Effector memory CD8-positive, alpha-beta T cell (primary cell): Measurements from ENCODE around the gene EDDM3A.

Experiments used
- ATAC-seq: fragments of 150-1000 bp; cut with Tn5 transposase; replicated peaks from 2 replicates; pipeline ENCODE4 v1.10.0; 2021; ENCODE audit warnings: mild to moderate bottlenecking, moderate library complexity
- DNase-seq, 3 experiments: peaks; one replicate each; pipeline ENCODE4 v3.0.0; 2021
- H3K27ac Mint-ChIP-seq, 2 donors: one replicate each; pipeline ENCODE4 v1.8.0; 2022; ENCODE audit warnings: mild to moderate bottlenecking in 2 of 2, mixed read lengths in 2 of 2, moderate library complexity in 2 of 2
- H3K27me3 Mint-ChIP-seq, 2 donors: one replicate each; pipeline ENCODE4 v1.8.0; 2022; ENCODE audit warnings: mixed read lengths in 2 of 2
- H3K36me3 Mint-ChIP-seq: one replicate; pipeline ENCODE4 v1.8.0; 2022; ENCODE audit warnings: mild to moderate bottlenecking, moderate library complexity, mixed read lengths; ENCODE audit not compliant: insufficient read depth
- H3K4me1 Mint-ChIP-seq, 2 donors: one replicate each; pipeline ENCODE4 v1.8.0; 2022; ENCODE audit warnings: low read depth in 2 of 2, mixed read lengths in 2 of 2
- H3K4me3 Mint-ChIP-seq, 2 donors: one replicate each; pipeline ENCODE4 v1.8.0; 2022; ENCODE audit warnings: mild to moderate bottlenecking in 2 of 2, mixed read lengths in 2 of 2, moderate library complexity in 2 of 2
- H3K9me3 Mint-ChIP-seq, 2 donors: one replicate each; pipeline ENCODE4 v1.8.0; 2022; ENCODE audit warnings: mixed read lengths in 2 of 2

The EDDM3A gene

GRCh38 chr14:20775901-20776300 lies 30.2 kb downstream of the EDDM3A start:
- H3K9me3 Mint-ChIP-seq, result no peaks in the 10 kb centered on the region
- DNase-seq, result no peak
- no peak for ATAC-seq
- no peak overlapping the region for H3K27ac Mint-ChIP-seq
- H3K4me1 Mint-ChIP-seq, result peaks cover under 1 to 6% of the 10 kb centered on the region in 2 donors
- no peaks in the 10 kb centered on the region for H3K36me3 Mint-ChIP-seq
- no peak overlapping the region for H3K4me3 Mint-ChIP-seq
- peaks cover 5 to 6% of the 10 kb centered on the region in 2 donors for H3K27me3 Mint-ChIP-seq

GRCh38 chr14:20781803-20782202 lies 36.1 kb downstream of the EDDM3A start:
- no peaks in the 10 kb centered on the region for H3K9me3 Mint-ChIP-seq
- no peaks in the 10 kb centered on the region for H3K36me3 Mint-ChIP-seq
- H3K4me1 Mint-ChIP-seq, result peaks cover 25 to 31% of the 10 kb centered on the region in 2 donors
- H3K27me3 Mint-ChIP-seq, result no peaks in the 10 kb centered on the region
- H3K4me3 Mint-ChIP-seq, result peak overlapping the region; percentile 67 to 76
- no peak for DNase-seq
- peak; percentile 49 for ATAC-seq
- peak overlapping the region; percentile 80 to 97 for H3K27ac Mint-ChIP-seq

GRCh38 chr14:20782280-20782890 lies 36.7 kb downstream of the EDDM3A start:
- no peaks in the 10 kb centered on the region for H3K9me3 Mint-ChIP-seq
- peak overlapping the region; percentile 80 to 97 for H3K27ac Mint-ChIP-seq
- peak overlapping the region; percentile 67 to 76 for H3K4me3 Mint-ChIP-seq
- H3K36me3 Mint-ChIP-seq, result no peaks in the 10 kb centered on the region
- H3K27me3 Mint-ChIP-seq, result no peaks in the 10 kb centered on the region
- peaks cover 25 to 31% of the 10 kb centered on the region in 2 donors for H3K4me1 Mint-ChIP-seq
- peak in 2 of 3 experiments; percentile 8 to 10 for DNase-seq
- peak; percentile 85 for ATAC-seq

GRCh38 chr14:20787025-20787424 lies 41.3 kb downstream of the EDDM3A start:
- no peak overlapping the region for H3K4me3 Mint-ChIP-seq
- H3K4me1 Mint-ChIP-seq, result peaks cover 15% of the 10 kb centered on the region in 2 donors
- no peaks in the 10 kb centered on the region for H3K9me3 Mint-ChIP-seq
- H3K36me3 Mint-ChIP-seq, result no peaks in the 10 kb centered on the region
- H3K27ac Mint-ChIP-seq, result no peak overlapping the region
- ATAC-seq, result no peak
- no peaks in the 10 kb centered on the region for H3K27me3 Mint-ChIP-seq
- no peak for DNase-seq

GRCh38 chr14:20789230-20789813 lies 43.6 kb downstream of the EDDM3A start:
- H3K27me3 Mint-ChIP-seq, result no peaks in the 10 kb centered on the region

GRCh38 chr14:20790464-20791116 lies 44.9 kb downstream of the EDDM3A start:
- no peaks in the 10 kb centered on the region for H3K4me1 Mint-ChIP-seq
- peak overlapping the region; percentile 60 to 65 for H3K27ac Mint-ChIP-seq
- H3K4me3 Mint-ChIP-seq, result no peak overlapping the region
- no peaks in the 10 kb centered on the region for H3K9me3 Mint-ChIP-seq
- no peak for DNase-seq
- ATAC-seq, result no peak
- H3K36me3 Mint-ChIP-seq, result no peaks in the 10 kb centered on the region
- no peaks in the 10 kb centered on the region for H3K27me3 Mint-ChIP-seq

More at GRCh38 chr14:20789230-20789813, 43.6 kb downstream of the EDDM3A start:
- ATAC-seq, result no peak
- Mint-ChIP-seq H3K27ac (no peak overlapping the region), H3K36me3 (no peaks in the 10 kb centered on the region), H3K4me3 (no peak overlapping the region), H3K9me3 (no peaks in the 10 kb centered on the region), H3K4me1 (no peaks in the 10 kb centered on the region)
- no peak for DNase-seq

GRCh38 chr14:20791187-20791586 lies 45.5 kb downstream of the EDDM3A start:
- Mint-ChIP-seq H3K27me3 (no peaks in the 10 kb centered on the region), H3K4me1 (no peaks in the 10 kb centered on the region), H3K27ac (no peak overlapping the region), H3K4me3 (no peak overlapping the region), H3K9me3 (no peaks in the 10 kb centered on the region), H3K36me3 (no peaks in the 10 kb centered on the region)
- DNase-seq, result no peak
- ATAC-seq, result no peak

GRCh38 chr14:20791597-20791996 lies 45.9 kb downstream of the EDDM3A start:
- Mint-ChIP-seq H3K36me3 (no peaks in the 10 kb centered on the region), H3K9me3 (no peaks in the 10 kb centered on the region), H3K4me1 (no peaks in the 10 kb centered on the region), H3K4me3 (no peak overlapping the region), H3K27ac (no peak overlapping the region), H3K27me3 (no peaks in the 10 kb centered on the region)
- DNase-seq, result no peak
- no peak for ATAC-seq

GRCh38 chr14:20792556-20792955 lies 46.9 kb downstream of the EDDM3A start:
- Mint-ChIP-seq H3K9me3 (no peaks in the 10 kb centered on the region), H3K4me1 (no peaks in the 10 kb centered on the region), H3K27me3 (peaks cover 0 to under 1% of the 10 kb centered on the region in 2 donors), H3K4me3 (no peak overlapping the region), H3K27ac (no peak overlapping the region), H3K36me3 (no peaks in the 10 kb centered on the region)
- DNase-seq, result no peak
- no peak for ATAC-seq

- H3K27ac Mint-ChIP-seq, result no peak overlapping the region
- no peak for DNase-seq
- H3K27me3 Mint-ChIP-seq, result peaks cover 0 to 11% of the 10 kb centered on the region in 2 donors
- no peaks in the 10 kb centered on the region for H3K4me1 Mint-ChIP-seq
- no peak overlapping the region for H3K4me3 Mint-ChIP-seq
- H3K9me3 Mint-ChIP-seq, result no peaks in the 10 kb centered on the region
- peaks cover 4% of the 10 kb centered on the region for H3K36me3 Mint-ChIP-seq
- no peak for ATAC-seq
These were observed 49.1 kb downstream of the EDDM3A start for GRCh38 chr14:20794644-20795369.

- DNase-seq (no peak), ATAC-seq (no peak)
- H3K36me3 Mint-ChIP-seq, result peaks cover 4% of the 10 kb centered on the region
- H3K4me1 Mint-ChIP-seq, result peaks cover 0 to 7% of the 10 kb centered on the region in 2 donors
- H3K27me3 Mint-ChIP-seq, result peaks cover 8 to 29% of the 10 kb centered on the region in 2 donors
- no peak overlapping the region for H3K27ac Mint-ChIP-seq
- H3K4me3 Mint-ChIP-seq, result no peak overlapping the region
- no peaks in the 10 kb centered on the region for H3K9me3 Mint-ChIP-seq
These were observed 51.5 kb downstream of the EDDM3A start for GRCh38 chr14:20797164-20797563.
